PC-3 (cell line): ENCODE measurements around the gene CLEC14A.

Experiments
- CTCF ChIP-seq: fragments of 300-600 bp; sonication (generic); conservative IDR thresholded peaks from 2 replicates; pipeline ENCODE4 v1.5.1; 2017; ENCODE audit warnings: antibody characterized with exemption, low read depth, mild to moderate bottlenecking, low read length
- EZH2 ChIP-seq: fragments of 300-600 bp; sonication (generic); IDR thresholded peaks from one replicate; pipeline ENCODE4 v1.6.1; 2017; ENCODE audit warnings: antibody characterized with exemption, mild to moderate bottlenecking, low read length; ENCODE audit not compliant: unreplicated experiment

DNA sequence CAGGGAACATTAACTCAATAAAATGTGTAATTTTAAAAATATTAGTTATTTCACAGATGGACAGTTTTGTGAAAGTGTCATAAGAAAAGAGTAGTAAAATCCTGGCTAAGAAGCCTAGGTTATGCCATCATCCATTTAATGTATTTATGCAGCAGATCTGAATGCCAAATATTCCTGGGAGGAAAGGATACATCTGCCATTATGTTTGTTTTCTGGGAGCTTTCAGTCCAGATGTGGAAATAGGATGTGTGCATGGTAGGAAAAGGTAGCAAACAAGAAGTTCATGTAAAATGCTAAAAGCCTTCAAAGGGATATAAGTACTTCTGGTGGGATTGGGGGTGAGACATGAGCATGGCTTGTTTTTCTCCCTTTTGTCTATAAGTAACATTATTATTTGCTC, 27.0 kb upstream of the CLEC14A start:
- TF ChIP-seq CTCF = no peak
- TF ChIP-seq EZH2 = no peak
